Type B pancreatic cell (in vitro differentiated cells): ENCODE measurements around the gene FXN. TPM values are rescaled to one million over a fixed set of nuclear protein-coding genes. Genes with fewer than 3 reads are reported as not detected.
"Not testable (repeated sequence)": the region's sequence is repeated elsewhere in the genome, so short reads cannot be mapped to it uniquely, and the experiment has no call there.

ENCODE experiments used
- DNase-seq: peaks from one replicate; pipeline ENCODE4 v3.0.0; 2021; ENCODE audit warnings: mixed read lengths; ENCODE audit not compliant: unreplicated experiment; ENCODE audit errors: extremely low spot score
- H3K27ac Mint-ChIP-seq: 2 replicates; pipeline ENCODE4 v1.8.0; 2021; ENCODE audit warnings: mild to moderate bottlenecking, mixed read lengths
- H3K27me3 Mint-ChIP-seq: 2 replicates; pipeline ENCODE4 v1.8.0; 2021; ENCODE audit warnings: mixed read lengths
- H3K36me3 Mint-ChIP-seq: 2 replicates; pipeline ENCODE4 v1.8.0; 2021; ENCODE audit warnings: mixed read lengths
- H3K4me1 Mint-ChIP-seq: one replicate; pipeline ENCODE4 v1.8.0; 2021; ENCODE audit warnings: mixed read lengths; ENCODE audit not compliant: unreplicated experiment
- H3K4me3 Mint-ChIP-seq: 2 replicates; pipeline ENCODE4 v1.8.0; 2021; ENCODE audit warnings: mild to moderate bottlenecking, mixed read lengths
- H3K9me3 Mint-ChIP-seq: 2 replicates; pipeline ENCODE4 v1.8.0; 2021; ENCODE audit warnings: mixed read lengths
- CTCF ChIP-seq: fragments of 200-600 bp; sonication (generic); conservative IDR thresholded peaks from 2 replicates; pipeline ENCODE4 v1.5.0; 2021; ENCODE audit warnings: antibody characterized with exemption, mild to moderate bottlenecking
- total RNA-seq: library from RNA; stranded (reverse); gene quantifications from 2 replicates; pipeline ENCODE4 v1.2.1, GENCODE V29; 2021; ENCODE audit warnings: low replicate concordance

FXN gene
- total RNA-seq, 1 donor from 2014 or later, result 22.0 TPM

- Mint-ChIP-seq H3K9me3 (no peaks in the 10 kb centered on the region), H3K4me3 (no peak overlapping the region), H3K36me3 (peaks cover 13% of the 10 kb centered on the region), H3K27ac (no peak overlapping the region), H3K4me1 (peaks cover 32% of the 10 kb centered on the region), H3K27me3 (no peaks in the 10 kb centered on the region)
- no peak for TF ChIP-seq CTCF
- DNase-seq, result no peak
These were observed 11.2 kb downstream of the FXN start for GRCh38 chr9:69046723-69047122.

GRCh38 chr9:69047371-69047770 lies 11.8 kb downstream of the FXN start:
- no peak for TF ChIP-seq CTCF
- Mint-ChIP-seq H3K36me3 (peaks cover 13% of the 10 kb centered on the region), H3K27ac (no peak overlapping the region), H3K4me1 (peaks cover 30% of the 10 kb centered on the region), H3K4me3 (no peak overlapping the region), H3K27me3 (no peaks in the 10 kb centered on the region), H3K9me3 (no peaks in the 10 kb centered on the region)
- no peak for DNase-seq

GRCh38 chr9:69049094-69049493 lies 13.5 kb downstream of the FXN start:
- no peaks in the 10 kb centered on the region for H3K27me3 Mint-ChIP-seq
- TF ChIP-seq CTCF, result no peak
- peaks cover 21% of the 10 kb centered on the region for H3K4me1 Mint-ChIP-seq
- H3K4me3 Mint-ChIP-seq, result no peak overlapping the region
- no peaks in the 10 kb centered on the region for H3K9me3 Mint-ChIP-seq
- peak overlapping the region; percentile 74 for H3K27ac Mint-ChIP-seq
- H3K36me3 Mint-ChIP-seq, result peaks cover 13% of the 10 kb centered on the region
- DNase-seq, result no peak

GRCh38 chr9:69050936-69051335 lies 15.4 kb downstream of the FXN start:
- H3K9me3 Mint-ChIP-seq, DNase-seq, H3K4me1 Mint-ChIP-seq, H3K27ac Mint-ChIP-seq, H3K27me3 Mint-ChIP-seq, H3K4me3 Mint-ChIP-seq: not testable (repeated sequence)
- H3K36me3 Mint-ChIP-seq, result peaks cover 17% of the 10 kb centered on the region

- Mint-ChIP-seq H3K4me3 (no peak overlapping the region), H3K27me3 (no peaks in the 10 kb centered on the region), H3K27ac (no peak overlapping the region), H3K4me1 (no peaks in the 10 kb centered on the region), H3K9me3 (no peaks in the 10 kb centered on the region), H3K36me3 (peaks cover 23% of the 10 kb centered on the region)
- TF ChIP-seq CTCF, result no peak
- DNase-seq, result no peak
These were observed 19.4 kb downstream of the FXN start for GRCh38 chr9:69054989-69055388.

GRCh38 chr9:69056191-69056815 lies 20.8 kb downstream of the FXN start:
- Mint-ChIP-seq H3K9me3 (no peaks in the 10 kb centered on the region), H3K4me3 (no peak overlapping the region), H3K27me3 (no peaks in the 10 kb centered on the region), H3K36me3 (peaks cover 31% of the 10 kb centered on the region), H3K4me1 (no peaks in the 10 kb centered on the region), H3K27ac (no peak overlapping the region)
- DNase-seq, result no peak
- TF ChIP-seq CTCF, result no peak
